Measurements from ENCODE around the gene PKN2.

GRCh38 chr1:88736633-88737248, 52.7 kb downstream of the PKN2 start:
- TF ChIP-seq CTCF (IDR thresholded peaks at IDR 0.05) (peak in 2 of 7 experiments; percentile 34 to 36), POLR2A (IDR thresholded peaks at IDR 0.05) (no peak), POLR2AphosphoS5 (IDR thresholded peaks at IDR 0.05) (no peak)
